Kidney epithelial cell (primary cell): ENCODE results near the gene ZFC3H1. TPM values are rescaled to one million over a fixed set of nuclear protein-coding genes. Genes with fewer than 3 reads are reported as not detected.

ENCODE experiments used
- DNase-seq: peaks from one replicate; pipeline ENCODE4 v3.0.0-alpha.2; 2010; ENCODE audit warnings: low read depth
- H3K27me3 ChIP-seq: 2 replicates; pipeline ENCODE4 v1.6.0; 2011; ENCODE audit warnings: low read length; ENCODE audit not compliant: control insufficient read depth, insufficient read depth
- H3K36me3 ChIP-seq: 2 replicates; pipeline ENCODE4 v1.5.1; 2011; ENCODE audit warnings: low read length; ENCODE audit not compliant: control insufficient read depth, insufficient read depth
- H3K4me3 ChIP-seq: 2 replicates; pipeline ENCODE4 v1.5.1; 2011; ENCODE audit warnings: low read depth, mild to moderate bottlenecking, control low read depth, low read length
- CTCF ChIP-seq: IDR thresholded peaks from 2 replicates; pipeline ENCODE4 v1.5.1; 2011; ENCODE audit warnings: mild to moderate bottlenecking, moderate library complexity, low read length, control low read depth, inconsistent platforms; ENCODE audit not compliant: insufficient read depth, poor library complexity, severe bottlenecking
- total RNA-seq: library from RNA; depleted of rRNA; stranded (reverse); fragments of >200 nt; gene quantifications from 2 replicates; pipeline ENCODE4 v1.2.3, GENCODE V29; 2015

ZFC3H1 gene
- total RNA-seq, 1 donor from 2014 or later: 25.2 TPM

- DNase-seq: no peak
- Histone ChIP-seq H3K4me3 (no peak overlapping the region), H3K36me3 (no peaks in the 10 kb centered on the region), H3K27me3 (no peaks in the 10 kb centered on the region)
- TF ChIP-seq CTCF: no peak
Measured at GRCh38 chr12:71638499-71638898, 25.1 kb downstream of the ZFC3H1 start.

- TF ChIP-seq CTCF: peak; percentile 67
- Histone ChIP-seq H3K36me3 (peaks cover 1% of the 10 kb centered on the region), H3K27me3 (no peaks in the 10 kb centered on the region), H3K4me3 (no peak overlapping the region)
- peak; percentile 56 for DNase-seq
Measured at GRCh38 chr12:71636704-71637115, 26.9 kb downstream of the ZFC3H1 start.

- Histone ChIP-seq H3K27me3 (no peaks in the 10 kb centered on the region), H3K36me3 (peaks cover 1% of the 10 kb centered on the region), H3K4me3 (no peak overlapping the region)
- TF ChIP-seq CTCF: no peak
- no peak for DNase-seq
Measured at GRCh38 chr12:71627438-71628002, 36.1 kb downstream of the ZFC3H1 start.

- no peak overlapping the region for H3K4me3 ChIP-seq
- no peaks in the 10 kb centered on the region for H3K27me3 ChIP-seq
- TF ChIP-seq CTCF: no peak
- H3K36me3 ChIP-seq: no peaks in the 10 kb centered on the region
- DNase-seq: no peak
Measured at GRCh38 chr12:71626768-71627167, 36.9 kb downstream of the ZFC3H1 start.

DNA sequence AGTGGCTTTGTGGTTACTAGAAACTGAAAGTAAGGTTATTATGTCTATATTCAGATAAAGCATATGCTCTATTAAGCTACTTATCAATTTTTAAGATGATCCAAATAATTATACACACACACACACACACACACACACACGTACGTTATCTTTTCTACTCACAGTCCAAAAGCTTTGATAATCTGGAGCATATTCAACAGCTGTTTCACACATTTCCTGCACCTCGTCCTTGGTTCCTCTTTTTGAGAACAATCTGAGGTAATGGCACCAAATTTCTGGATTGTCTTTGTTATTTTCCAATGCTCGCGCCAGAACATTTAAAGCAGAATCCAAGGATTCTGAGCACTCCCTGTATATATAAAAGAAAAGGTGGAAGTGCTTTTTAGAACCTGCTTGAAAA, 37.5 kb downstream of the ZFC3H1 start:
- no peak overlapping the region for H3K4me3 ChIP-seq
- H3K36me3 ChIP-seq: no peaks in the 10 kb centered on the region
- H3K27me3 ChIP-seq: no peaks in the 10 kb centered on the region
- TF ChIP-seq CTCF: no peak
- DNase-seq: no peak

- no peak overlapping the region for H3K4me3 ChIP-seq
- no peak for TF ChIP-seq CTCF
- H3K36me3 ChIP-seq: no peaks in the 10 kb centered on the region
- H3K27me3 ChIP-seq: no peaks in the 10 kb centered on the region
- no peak for DNase-seq
Measured at GRCh38 chr12:71625476-71625875, 38.2 kb downstream of the ZFC3H1 start.
